CD4-positive, alpha-beta memory T cell (primary cell): ENCODE measurements around the gene SELENOW. TPM values are rescaled to one million over a fixed set of nuclear protein-coding genes. Genes with fewer than 3 reads are reported as not detected.
"Not testable (repeated sequence)": the region's sequence is repeated elsewhere in the genome, so short reads cannot be mapped to it uniquely, and the experiment has no call there.

ENCODE experiments used
- CTCF ChIA-PET: fragments of 350-600 bp; sonication (Branson Sonifier 250); formaldehyde crosslinking; loops from one replicate; lab custom pipeline; 2021; ENCODE audit warnings: inconsistent platforms; ENCODE audit not compliant: partially characterized antibody; lab: Charles Lee
- POLR2A ChIA-PET: fragments of 350-600 bp; sonication (Branson Sonifier 250); formaldehyde crosslinking; loops from one replicate; lab custom pipeline; 2021; ENCODE audit not compliant: partially characterized antibody; lab: Charles Lee
- DNase-seq, 5 donors: peaks; one replicate each; pipeline versions ENCODE4 v3.0.0 to v3.0.0-alpha.2; 2020 to 2022; ENCODE audit warnings: mixed read lengths in 1 of 5
- H3K27ac ChIP-seq: one replicate; pipeline ENCODE4 v1.7.0; 2013; ENCODE audit warnings: low read depth, low read length
- H3K27me3 ChIP-seq: 2 replicates; pipeline ENCODE4 v1.7.0; 2013; ENCODE audit warnings: mild to moderate bottlenecking, low read length, moderate library complexity; ENCODE audit not compliant: insufficient read depth
- H3K36me3 ChIP-seq: 2 replicates; pipeline ENCODE4 v1.7.0; 2013; ENCODE audit warnings: mild to moderate bottlenecking, low read length, moderate library complexity; ENCODE audit not compliant: insufficient read depth
- H3K4me1 ChIP-seq: 2 replicates; pipeline ENCODE4 v1.7.0; 2013; ENCODE audit warnings: mild to moderate bottlenecking, low read length, moderate library complexity; ENCODE audit not compliant: insufficient read depth
- H3K4me3 ChIP-seq, 2 donors: one replicate each; pipeline ENCODE4 v1.7.0; 2013; ENCODE audit warnings: low read length in 2 of 2, mild to moderate bottlenecking in 1 of 2
- H3K9me3 ChIP-seq, 2 donors: one replicate each; pipeline ENCODE4 v1.7.0; 2013; ENCODE audit warnings: low read length in 2 of 2, control low read depth in 1 of 2; ENCODE audit not compliant: control insufficient read depth in 1 of 2
- H3K27ac Mint-ChIP-seq, 7 donors: one replicate each; pipeline ENCODE4 v1.8.0; 2020 to 2021; ENCODE audit warnings: mixed read lengths in 7 of 7, mild to moderate bottlenecking in 6 of 7, inconsistent platforms in 3 of 7, moderate library complexity in 3 of 7
- H3K27me3 Mint-ChIP-seq, 2 donors: one replicate each; pipeline ENCODE4 v1.8.0; 2020 to 2021; ENCODE audit warnings: mixed read lengths in 2 of 2
- H3K36me3 Mint-ChIP-seq, 2 donors: one replicate each; pipeline ENCODE4 v1.8.0; 2020 to 2021; ENCODE audit warnings: mixed read lengths in 2 of 2, inconsistent platforms in 1 of 2, mild to moderate bottlenecking in 1 of 2
- H3K4me1 Mint-ChIP-seq, 4 donors: one replicate each; pipeline ENCODE4 v1.8.0; 2020 to 2021; ENCODE audit warnings: mixed read lengths in 4 of 4, mild to moderate bottlenecking in 1 of 4
- H3K4me3 Mint-ChIP-seq, 8 donors: one replicate each; pipeline ENCODE4 v1.8.0; 2020 to 2021; ENCODE audit warnings: mixed read lengths in 8 of 8, mild to moderate bottlenecking in 7 of 8, moderate library complexity in 6 of 8, inconsistent platforms in 3 of 8
- H3K9me3 Mint-ChIP-seq, 8 donors: one replicate each; pipeline ENCODE4 v1.8.0; 2020 to 2021; ENCODE audit warnings: mixed read lengths in 8 of 8, mild to moderate bottlenecking in 5 of 8, inconsistent platforms in 3 of 8, moderate library complexity in 1 of 8
- intact Hi-C: fragments of 100-400 bp; cut with micrococcal nuclease; formaldehyde crosslinking; loops from one replicate; pipeline ENCODE4 v1.15.1; 2023
- polyA plus RNA-seq, 2 donors: library from polyadenylated mRNA; unstranded; fragments of 300-500 nt; fragmentation: Illumina TruSeq; gene quantifications; one replicate each; pipeline ENCODE4 v1.2.3, GENCODE V29; 2021
- total RNA-seq, 2 experiments: library from RNA; stranded (reverse); gene quantifications; one replicate each; pipeline ENCODE4 v1.2.3, GENCODE V29; 2021

SELENOW gene
- total and polyA plus RNA-seq, 4 experiments from 2014 or later: 116 to 352 (median 236) TPM

DNA sequence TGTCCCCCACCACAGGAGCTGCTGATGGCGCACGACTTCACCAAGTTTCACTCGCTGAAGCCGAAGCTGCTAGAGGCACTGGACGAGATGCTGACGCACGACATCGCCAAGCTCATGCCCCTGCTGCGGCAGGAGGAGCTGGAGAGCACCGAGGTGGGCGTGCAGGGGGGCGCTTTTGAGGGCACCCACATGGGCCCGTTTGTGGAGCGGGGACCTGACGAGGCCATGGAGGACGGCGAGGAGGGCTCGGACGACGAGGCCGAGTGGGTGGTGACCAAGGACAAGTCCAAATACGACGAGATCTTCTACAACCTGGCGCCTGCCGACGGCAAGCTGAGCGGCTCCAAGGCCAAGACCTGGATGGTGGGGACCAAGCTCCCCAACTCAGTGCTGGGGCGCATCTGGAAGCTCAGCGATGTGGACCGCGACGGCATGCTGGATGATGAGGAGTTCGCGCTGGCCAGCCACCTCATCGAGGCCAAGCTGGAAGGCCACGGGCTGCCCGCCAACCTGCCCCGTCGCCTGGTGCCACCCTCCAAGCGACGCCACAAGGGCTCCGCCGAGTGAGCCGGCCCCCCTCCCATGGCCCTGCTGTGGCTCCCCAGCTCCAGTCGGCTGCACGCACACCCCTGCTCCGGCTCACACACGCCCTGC, 37.5 kb upstream of the SELENOW start:
- peak overlapping the region in 1 of 7 donors; percentile 73 for H3K27ac Mint-ChIP-seq
- peaks cover 0 to 3% of the 10 kb centered on the region in 2 donors for H3K27me3 Mint-ChIP-seq
- ChIA-PET CTCF (interaction anchor here (0.7 to 1.6 kb wide), 3 partner anchors 28 to 304 kb away, joined by 3 read pairs; no protein-coding TSS in a partner anchor), POLR2A (no interaction called here)
- Histone ChIP-seq H3K36me3 (no peaks in the 10 kb centered on the region), H3K27me3 (no peaks in the 10 kb centered on the region), H3K4me3 (no peak overlapping the region), H3K4me1 (peaks cover 25% of the 10 kb centered on the region), H3K9me3 (no peaks in the 10 kb centered on the region), H3K27ac (no peak overlapping the region)
- H3K4me3 Mint-ChIP-seq: no peak overlapping the region
- peaks cover 0 to 5% of the 10 kb centered on the region in 2 donors for H3K36me3 Mint-ChIP-seq
- peaks cover 5 to 22% (median 14%) of the 10 kb centered on the region in 4 donors for H3K4me1 Mint-ChIP-seq
- no peak for DNase-seq
- intact Hi-C loops: loop anchor here (10.0 kb wide), 1 partner anchor 136 kb away; the partner anchor contains the start of gene BICRA
- H3K9me3 Mint-ChIP-seq: no peaks in the 10 kb centered on the region

DNA sequence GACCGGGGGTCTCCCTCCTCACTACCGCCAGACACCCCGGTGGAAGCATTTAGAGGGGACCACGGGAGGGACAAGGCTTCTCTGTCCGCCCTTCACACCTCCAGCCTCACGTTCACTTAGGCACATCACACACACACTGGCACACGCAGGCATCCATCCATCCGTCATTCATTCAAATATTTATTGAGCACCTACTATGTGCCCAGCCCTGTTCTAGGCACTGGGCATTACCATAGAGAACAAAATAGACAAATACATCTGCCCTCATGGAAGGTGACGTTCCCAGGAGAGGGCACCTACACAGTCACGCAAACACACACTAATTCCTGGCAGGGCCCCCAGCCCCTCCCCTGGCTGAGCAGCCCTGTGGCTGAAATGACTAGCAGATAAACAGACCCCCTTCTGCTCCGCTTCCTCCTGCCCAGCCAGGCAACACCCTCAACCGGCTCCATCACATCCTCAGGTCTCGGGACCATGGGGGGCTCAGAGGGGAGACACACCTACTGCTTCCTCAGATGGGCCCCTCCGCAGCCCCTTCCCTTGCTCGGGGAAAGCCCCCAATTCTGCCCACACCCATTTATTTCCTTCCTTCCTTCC, 36.9 kb upstream of the SELENOW start:
- Mint-ChIP-seq H3K36me3 (peaks cover 0 to 5% of the 10 kb centered on the region in 2 donors), H3K4me1 (peaks cover 6 to 23% (median 15%) of the 10 kb centered on the region in 4 donors), H3K27me3 (peaks cover 0 to 3% of the 10 kb centered on the region in 2 donors), H3K4me3 (peak overlapping the region in 7 of 8 donors; percentile 11 to 77 (median 35)), H3K27ac (peak overlapping the region in 3 of 7 donors; percentile 59 to 85 (median 73)), H3K9me3 (no peaks in the 10 kb centered on the region)
- Histone ChIP-seq H3K27ac (no peak overlapping the region), H3K36me3 (no peaks in the 10 kb centered on the region), H3K27me3 (no peaks in the 10 kb centered on the region), H3K4me3 (no peak overlapping the region), H3K4me1 (peaks cover 31% of the 10 kb centered on the region), H3K9me3 (no peaks in the 10 kb centered on the region)
- no peak for DNase-seq
- intact Hi-C loops: loop anchor here (10.0 kb wide), 1 partner anchor 137 kb away; the partner anchor contains the start of gene BICRA
- POLR2A ChIA-PET: no interaction called here
- CTCF ChIA-PET: interaction anchor here (0.7 to 1.6 kb wide), 3 partner anchors 9 to 226 kb away, joined by 3 read pairs; no protein-coding TSS in a partner anchor

DNA sequence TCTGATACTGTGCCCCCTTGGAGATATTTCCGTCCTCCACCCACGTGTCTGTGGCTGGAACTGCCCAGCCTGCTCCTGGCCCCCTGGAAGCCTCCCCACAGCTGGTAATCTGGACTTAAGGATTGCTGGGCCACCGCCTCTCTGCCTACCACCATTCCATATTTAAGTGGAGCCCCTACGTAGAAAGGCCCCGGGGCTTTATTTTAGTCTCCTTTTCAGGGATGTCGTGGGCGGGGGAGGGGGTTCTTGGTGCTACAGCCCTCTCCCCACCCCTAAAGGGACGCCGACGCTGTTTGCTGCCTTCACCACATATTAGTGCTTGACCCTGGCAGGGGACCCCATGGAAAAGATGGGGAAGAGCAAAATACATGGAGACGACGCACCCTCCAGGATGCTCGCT, 35.9 kb upstream of the SELENOW start:
- ChIA-PET CTCF (interaction anchor here (1.2 to 4.7 kb wide), 4 partner anchors 10 to 308 kb away, joined by 3 to 44 read pairs (median 7); partner anchors contain the start of gene EHD2), POLR2A (interaction anchor here (1.0 kb wide), 1 partner anchor 36 kb away, joined by 3 read pairs; the partner anchor contains the start of gene SELENOW)
- Mint-ChIP-seq H3K4me3 (peak overlapping the region; percentile 10 to 86 (median 67)), H3K36me3 (peaks cover 0 to 8% of the 10 kb centered on the region in 2 donors), H3K4me1 (peaks cover 10 to 29% (median 19%) of the 10 kb centered on the region in 4 donors), H3K27me3 (peaks cover 0 to 3% of the 10 kb centered on the region in 2 donors), H3K9me3 (no peaks in the 10 kb centered on the region), H3K27ac (peak overlapping the region in 3 of 7 donors; percentile 35 to 85 (median 62))
- Histone ChIP-seq H3K27ac (no peak overlapping the region), H3K4me1 (peaks cover 40% of the 10 kb centered on the region), H3K27me3 (no peaks in the 10 kb centered on the region), H3K36me3 (no peaks in the 10 kb centered on the region), H3K4me3 (no peak overlapping the region), H3K9me3 (no peaks in the 10 kb centered on the region)
- intact Hi-C loops: loop anchor here (1.0 to 10.0 kb wide), 4 partner anchors 29 to 306 kb away; partner anchors contain the start of genes BICRA and EHD2
- DNase-seq: no peak

DNA sequence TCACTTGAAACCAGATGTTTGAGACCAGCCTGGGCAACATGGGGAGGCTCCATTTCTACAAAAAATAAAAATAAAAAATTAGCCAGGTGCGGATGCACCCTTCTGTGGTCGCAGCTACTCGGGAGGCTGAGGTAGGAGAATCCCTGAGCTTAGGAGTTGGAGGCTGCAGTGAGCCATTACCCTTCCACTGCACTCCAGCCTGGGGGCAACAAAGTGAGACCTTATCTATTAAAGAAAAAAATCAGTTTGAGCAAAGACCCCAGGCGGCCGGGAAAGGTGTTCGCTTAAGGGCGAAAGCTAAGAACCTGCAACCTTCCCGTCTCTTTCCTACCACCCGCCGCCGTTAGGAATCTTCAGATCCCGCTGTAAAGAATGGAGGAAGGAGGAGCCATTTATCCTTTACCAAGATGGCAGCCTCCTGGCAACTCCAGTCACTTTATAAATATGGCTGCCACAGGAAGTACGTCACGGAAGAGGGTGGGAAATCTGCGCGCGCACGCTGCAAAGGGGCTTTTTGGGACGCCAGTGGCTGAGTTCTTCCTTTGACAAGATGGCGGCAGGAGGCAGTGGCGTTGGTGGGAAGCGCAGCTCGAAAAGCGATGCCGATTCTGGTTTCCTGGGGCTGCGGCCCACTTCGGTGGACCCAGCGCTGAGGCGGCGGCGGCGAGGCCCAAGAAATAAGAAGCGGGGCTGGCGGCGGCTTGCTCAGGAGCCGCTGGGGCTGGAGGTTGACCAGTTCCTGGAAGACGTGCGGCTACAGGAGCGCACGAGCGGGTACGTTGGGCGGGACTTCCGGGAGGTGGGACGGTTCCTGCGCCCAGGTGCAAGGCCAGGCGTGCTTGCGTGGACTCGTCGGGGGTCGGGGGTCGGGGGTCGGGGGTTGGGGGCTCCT, 33.2 kb upstream of the SELENOW start, which contains the start of gene NOP53:
TSS of gene NOP53 (plus strand) at position 537 of the 892 bp plus-strand sequence. CDS start at position 551, 14 bp downstream.
- ChIA-PET CTCF (interaction anchor here (0.5 to 4.7 kb wide), 7 partner anchors 22 to 310 kb away, joined by 3 to 44 read pairs (median 3); partner anchors contain the start of gene EHD2), POLR2A (interaction anchor here (0.5 to 2.8 kb wide), 17 partner anchors 10 to 1394 kb away, joined by 3 to 14 read pairs (median 3); partner anchors contain the start of genes DHX34, KPTN and SELENOW)
- no peaks in the 10 kb centered on the region for H3K9me3 Mint-ChIP-seq
- peaks cover 23% of the 10 kb centered on the region for H3K36me3 ChIP-seq
- no peaks in the 10 kb centered on the region for H3K9me3 ChIP-seq
- intact Hi-C loops: loop anchor here (1.0 to 10.0 kb wide), 5 partner anchors 33 to 396 kb away; partner anchors contain the start of genes BICRA, DHX34, KPTN and NAPA
- peak within 1 kb of the TSS; percentile 7 to 91 for H3K4me3 ChIP-seq
- H3K27me3 Mint-ChIP-seq: peaks cover 0 to 3% of the 10 kb centered on the region in 2 donors
- H3K27me3 ChIP-seq: no peaks in the 10 kb centered on the region
- peaks cover 18 to 49% (median 30%) of the 10 kb centered on the region in 4 donors for H3K4me1 Mint-ChIP-seq
- peaks cover 10 to 26% of the 10 kb centered on the region in 2 donors for H3K36me3 Mint-ChIP-seq
- H3K4me3 Mint-ChIP-seq: peak within 1 kb of the TSS; percentile 97 to 100 (median 99)
- peak within 1 kb of the TSS; percentile 98 for H3K27ac ChIP-seq
- H3K4me1 ChIP-seq: peaks cover 54% of the 10 kb centered on the region
- peak; percentile 97 to 98 (median 97) for DNase-seq
- H3K27ac Mint-ChIP-seq: peak within 1 kb of the TSS; percentile 98 to 100 (median 100)

DNA sequence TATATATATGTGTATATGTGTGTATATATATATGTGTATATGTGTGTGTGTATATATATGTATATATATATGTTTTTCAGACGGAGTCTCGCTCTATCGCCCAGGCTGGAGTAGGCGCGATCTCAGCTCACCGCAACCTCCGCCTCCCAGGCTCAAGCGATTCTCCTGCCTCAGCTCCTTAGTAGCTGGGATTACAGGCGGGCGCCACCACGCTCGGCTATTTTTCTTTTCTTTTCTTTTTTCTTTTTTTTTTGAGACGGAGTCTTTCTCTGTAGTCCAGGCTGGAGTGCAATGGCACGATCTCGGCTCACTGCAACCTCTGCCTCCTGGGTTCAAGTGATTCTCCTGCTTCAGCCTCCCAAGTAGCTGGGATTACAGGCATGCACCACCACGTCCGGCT, 32.4 kb upstream of the SELENOW start:
- peaks cover 18 to 49% (median 31%) of the 10 kb centered on the region in 4 donors for H3K4me1 Mint-ChIP-seq
- not testable (repeated sequence) for H3K27me3 Mint-ChIP-seq, H3K27ac ChIP-seq, H3K9me3 ChIP-seq, H3K27me3 ChIP-seq, DNase-seq, H3K9me3 Mint-ChIP-seq
- CTCF ChIA-PET: interaction anchor here (0.9 to 4.7 kb wide), 5 partner anchors 21 to 310 kb away, joined by 3 to 44 read pairs (median 3); partner anchors contain the start of gene EHD2
- H3K36me3 Mint-ChIP-seq: peaks cover 10 to 32% of the 10 kb centered on the region in 2 donors
- peak overlapping the region; percentile 98 to 100 (median 100) for H3K27ac Mint-ChIP-seq
- H3K4me3 Mint-ChIP-seq: peak overlapping the region; percentile 97 to 100 (median 99)
- Histone ChIP-seq H3K4me1 (peaks cover 54% of the 10 kb centered on the region), H3K36me3 (peaks cover 32% of the 10 kb centered on the region), H3K4me3 (peak overlapping the region in 1 of 2 donors; percentile 91)
- intact Hi-C loops: loop anchor here (10.0 kb wide), 1 partner anchor 141 kb away; the partner anchor contains the start of gene BICRA
- POLR2A ChIA-PET: interaction anchor here (1.0 to 2.8 kb wide), 7 partner anchors 12 to 262 kb away, joined by 3 to 14 read pairs (median 4); partner anchors contain the start of genes KPTN and SELENOW

DNA sequence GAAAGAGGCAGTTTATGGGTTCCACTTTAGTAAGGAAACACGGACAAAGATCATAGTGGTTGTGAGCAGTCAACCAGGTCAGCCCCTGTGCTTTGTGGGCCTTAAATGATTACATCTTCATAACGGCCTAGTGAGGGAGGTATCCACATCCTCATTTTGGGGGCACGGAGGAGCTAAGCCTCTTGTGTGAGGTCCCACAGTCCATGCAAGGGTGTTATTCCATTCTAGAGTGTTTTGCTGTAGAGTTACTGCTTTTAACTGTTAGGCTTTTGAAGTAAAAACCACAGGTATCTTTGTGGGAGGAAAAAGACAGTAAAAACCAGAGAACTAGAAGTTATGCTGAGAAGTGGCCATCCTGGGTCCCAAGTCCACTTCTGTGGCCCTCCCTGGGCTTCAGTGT, 29.2 kb upstream of the SELENOW start:
- intact Hi-C loops: loop anchor here (10.0 kb wide), 1 partner anchor 145 kb away; the partner anchor contains the start of gene BICRA
- H3K36me3 Mint-ChIP-seq: peaks cover 27 to 58% of the 10 kb centered on the region in 2 donors

More for the DNA sequence above, 29.2 kb upstream of the SELENOW start:
- peaks cover 62% of the 10 kb centered on the region for H3K36me3 ChIP-seq
- peak overlapping the region in 6 of 7 donors; percentile 58 to 90 (median 72) for H3K27ac Mint-ChIP-seq
- H3K27me3 Mint-ChIP-seq: peaks cover 0 to 3% of the 10 kb centered on the region in 2 donors
- no peaks in the 10 kb centered on the region for H3K9me3 Mint-ChIP-seq
- peaks cover 16 to 35% (median 22%) of the 10 kb centered on the region in 4 donors for H3K4me1 Mint-ChIP-seq
- no peaks in the 10 kb centered on the region for H3K27me3 ChIP-seq
- H3K27ac ChIP-seq: no peak overlapping the region
- no peaks in the 10 kb centered on the region for H3K9me3 ChIP-seq
- peaks cover 40% of the 10 kb centered on the region for H3K4me1 ChIP-seq
- no peak for DNase-seq
- peak overlapping the region in 4 of 8 donors; percentile 10 to 66 (median 48) for H3K4me3 Mint-ChIP-seq
- POLR2A ChIA-PET: no interaction called here
- CTCF ChIA-PET: no interaction called here
- no peak overlapping the region for H3K4me3 ChIP-seq
